GM12891 (cell line): ENCODE measurements around the gene DNASE1L2.

ENCODE experiments used
- DNase-seq: peaks from one replicate; pipeline ENCODE4 v3.0.0; 2011; ENCODE audit warnings: low spot score; ENCODE audit not compliant: insufficient read length
- FAIRE-seq: peaks from 2 replicates; lab custom pipeline; 2011; peaks lifted over from hg19 to GRCh38; lab: Jason Lieb, UNC
- PAX5 ChIP-seq: IDR thresholded peaks from 2 replicates; pipeline ENCODE4 v1.6.1; 2011; ENCODE audit warnings: low read length, moderate library complexity, mild to moderate bottlenecking; ENCODE audit not compliant: insufficient read depth, severe bottlenecking
- POLR2A ChIP-seq: IDR thresholded peaks from 2 replicates; pipeline ENCODE4 v1.6.1; 2011; ENCODE audit warnings: low read depth, low read length, control low read depth
- POLR2AphosphoS5 ChIP-seq: IDR thresholded peaks from 2 replicates; pipeline ENCODE4 v1.6.1; 2011; ENCODE audit warnings: low read depth, low read length, control low read depth
- POU2F2 ChIP-seq: IDR thresholded peaks from 2 replicates; pipeline ENCODE4 v1.6.1; 2011; ENCODE audit warnings: low read depth, mild to moderate bottlenecking, control low read depth, low read length, moderate library complexity
- SPI1 ChIP-seq: IDR thresholded peaks from 2 replicates; pipeline ENCODE4 v1.6.1; 2011; ENCODE audit warnings: low read depth, low read length, control low read depth
- TAF1 ChIP-seq: IDR thresholded peaks from 2 replicates; pipeline ENCODE4 v1.6.1; 2011; ENCODE audit warnings: low read depth, low read length, control low read depth

The DNASE1L2 gene

GRCh38 chr16:2231016-2231931 is 5.0 kb upstream of the DNASE1L2 start:
- DNase-seq, result no peak
- TF ChIP-seq TAF1 (no peak), POLR2A (no peak), PAX5 (no peak), POLR2AphosphoS5 (no peak), POU2F2 (no peak), SPI1 (no peak)
- FAIRE-seq, result no peak

DNA sequence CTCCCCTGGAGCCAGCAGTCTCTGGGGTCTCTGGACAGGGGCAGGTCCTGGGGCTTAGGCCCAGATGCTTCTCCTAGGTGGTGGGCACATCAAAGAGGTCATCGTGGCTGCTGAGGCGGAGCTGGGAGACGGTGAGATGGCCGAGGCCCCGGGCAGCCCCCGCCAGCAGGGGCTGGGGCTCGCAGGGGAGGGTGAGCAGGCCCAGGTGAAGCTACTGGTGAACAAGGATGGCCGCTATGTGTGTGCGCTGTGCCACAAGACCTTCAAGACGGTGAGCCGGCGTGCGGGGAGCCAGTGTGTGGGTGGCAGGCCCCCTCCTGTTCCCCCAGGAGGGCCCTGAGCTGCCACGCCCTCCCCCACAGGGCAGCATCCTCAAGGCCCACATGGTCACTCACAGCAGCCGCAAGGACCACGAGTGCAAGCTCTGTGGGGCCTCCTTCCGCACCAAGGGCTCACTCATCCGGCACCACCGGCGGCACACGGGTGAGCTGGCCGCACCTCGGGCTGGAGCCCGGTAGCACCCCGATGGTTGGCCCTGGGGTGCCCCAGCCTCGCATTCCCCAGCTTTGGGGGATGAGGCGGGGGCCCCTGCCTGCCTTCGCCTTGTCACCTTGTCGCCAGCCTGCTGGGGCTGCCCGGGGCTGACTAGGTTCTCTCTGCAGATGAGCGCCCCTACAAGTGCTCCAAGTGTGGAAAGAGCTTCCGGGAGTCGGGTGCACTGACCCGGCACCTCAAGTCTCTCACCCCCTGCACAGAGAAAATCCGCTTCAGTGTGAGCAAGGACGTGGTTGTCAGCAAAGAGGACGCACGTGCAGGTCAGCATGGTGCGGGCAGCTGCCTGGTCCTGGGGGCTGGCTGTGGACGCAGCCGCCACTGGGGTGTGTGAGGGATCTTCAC is 3.9 kb upstream of the DNASE1L2 start:
- DNase-seq (no peak), FAIRE-seq (no peak)
- TF ChIP-seq POLR2AphosphoS5 (0 out of 2 replicates have a peak, but pooled peaks have one; percentile 25), PAX5 (no peak), SPI1 (no peak)

GRCh38 chr16:2233046-2233775 is 3.0 kb upstream of the DNASE1L2 start:
- FAIRE-seq, result no peak
- DNase-seq, result no peak
- TF ChIP-seq TAF1 (no peak), PAX5 (no peak), POLR2A (no peak), POLR2AphosphoS5 (no peak), POU2F2 (no peak), SPI1 (no peak)

DNA sequence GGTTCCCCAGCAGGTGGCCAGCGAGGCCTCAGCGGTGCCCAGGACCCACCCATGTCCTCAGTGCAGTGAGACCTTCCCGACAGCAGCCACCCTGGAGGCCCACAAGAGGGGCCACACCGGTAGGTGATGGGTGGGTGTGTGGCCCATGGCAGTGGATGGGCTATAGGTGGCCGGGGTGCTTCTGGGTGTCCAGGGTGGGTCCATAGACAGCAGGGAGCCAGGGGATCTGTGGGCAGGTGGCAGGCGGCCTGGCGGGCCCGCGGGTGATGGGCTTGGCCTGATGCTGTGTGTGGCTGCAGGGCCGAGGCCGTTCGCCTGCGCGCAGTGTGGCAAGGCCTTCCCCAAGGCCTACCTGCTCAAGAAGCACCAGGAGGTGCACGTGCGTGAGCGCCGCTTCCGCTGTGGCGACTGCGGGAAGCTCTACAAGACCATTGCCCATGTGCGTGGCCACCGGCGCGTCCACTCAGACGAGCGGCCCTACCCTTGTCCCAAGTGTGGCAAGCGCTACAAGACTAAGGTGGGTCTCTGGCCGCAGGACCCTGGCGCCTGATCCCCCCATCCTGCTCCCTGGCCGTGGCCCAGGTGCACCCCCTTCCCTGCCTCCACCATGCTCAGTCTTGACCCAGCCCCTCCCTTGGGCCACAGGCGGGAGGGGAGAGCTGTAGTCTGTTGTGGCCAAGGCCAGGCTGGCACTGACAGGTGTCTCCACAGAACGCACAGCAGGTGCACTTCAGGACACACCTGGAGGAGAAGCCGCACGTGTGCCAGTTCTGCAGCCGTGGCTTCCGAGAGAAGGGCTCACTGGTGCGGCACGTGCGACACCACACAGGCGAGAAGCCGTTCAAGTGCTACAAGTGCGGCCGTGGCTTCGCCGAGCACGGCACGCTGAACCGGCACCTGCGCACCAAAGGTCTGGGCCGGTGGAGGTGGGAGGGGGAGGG is 2.1 kb upstream of the DNASE1L2 start:
- DNase-seq (no peak), FAIRE-seq (no peak)
- TF ChIP-seq POLR2AphosphoS5, result peak; percentile 53; the same call in 1 of the 2 replicates
- no peak for TF ChIP-seq SPI1
- TF ChIP-seq POU2F2, result no peak

GRCh38 chr16:2234813-2235170 is 1.5 kb upstream of the DNASE1L2 start:
- FAIRE-seq (no peak), DNase-seq (no peak)
- TF ChIP-seq POU2F2, result no peak
- no peak for TF ChIP-seq SPI1
- TF ChIP-seq POLR2A, result no peak
- no peak for TF ChIP-seq TAF1
- TF ChIP-seq PAX5, result no peak
- TF ChIP-seq POLR2AphosphoS5, result no peak

GRCh38 chr16:2235234-2235651 is 1.0 kb upstream of the DNASE1L2 start:
- TF ChIP-seq POU2F2, result no peak
- 0 out of 2 replicates have a peak, but pooled peaks have one; percentile 8 for TF ChIP-seq POLR2AphosphoS5
- no peak for TF ChIP-seq POLR2A
- FAIRE-seq (no peak), DNase-seq (no peak)

- FAIRE-seq, result no peak
- DNase-seq, result no peak
- TF ChIP-seq POLR2A (no peak), TAF1 (no peak), PAX5 (no peak), POLR2AphosphoS5 (peak; percentile 9; the same call in 1 of the 2 replicates), SPI1 (no peak)
Observed at GRCh38 chr16:2235695-2236336, 428 bp upstream of the DNASE1L2 start.

DNA sequence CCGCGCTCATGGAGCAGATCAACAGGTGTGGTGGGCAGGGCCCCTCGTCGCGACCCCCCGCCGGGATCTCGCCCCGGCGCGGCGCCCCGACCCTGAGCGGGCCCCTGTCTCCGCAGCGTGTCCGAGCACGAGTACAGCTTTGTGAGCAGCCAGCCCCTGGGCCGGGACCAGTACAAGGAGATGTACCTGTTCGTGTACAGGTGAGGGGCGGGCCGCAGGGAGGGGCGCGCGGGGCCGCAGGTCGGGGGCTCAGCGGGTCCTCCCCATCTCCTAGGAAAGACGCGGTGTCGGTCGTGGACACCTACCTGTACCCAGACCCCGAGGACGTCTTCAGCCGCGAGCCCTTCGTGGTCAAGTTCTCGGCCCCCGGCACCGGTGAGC is 848 bp downstream of the DNASE1L2 start:
- TF ChIP-seq SPI1, result no peak
- no peak for TF ChIP-seq POU2F2
- no peak for TF ChIP-seq POLR2AphosphoS5
- no peak for FAIRE-seq
- no peak for DNase-seq
